BJ (cell line): ENCODE measurements around the gene BPI. TPM values are rescaled to one million over a fixed set of nuclear protein-coding genes. Genes with fewer than 3 reads are reported as not detected.
"Not testable (repeated sequence)": the region's sequence is repeated elsewhere in the genome, so short reads cannot be mapped to it uniquely, and the experiment has no call there.

Experiments
- CTCF ChIA-PET: fragments of 350-600 bp; formaldehyde crosslinking; extraction: SDS; loops from one replicate; lab custom pipeline; 2021; ENCODE audit warnings: antibody characterized with exemption, inconsistent platforms; lab: Yijun Ruan, JAX
- POLR2A ChIA-PET: fragments of 300-600 bp; sonication (Branson Sonifier 250); formaldehyde crosslinking; extraction: SDS; loops from one replicate; lab custom pipeline; 2021; ENCODE audit warnings: antibody characterized with exemption; lab: Charles Lee
- DNase-seq: peaks from one replicate; pipeline ENCODE4 v3.0.0-alpha.2; 2011; ENCODE audit warnings: low read depth
- H3K27me3 ChIP-seq: 2 replicates; pipeline ENCODE4 v1.6.0; 2011; ENCODE audit warnings: low read length; ENCODE audit not compliant: control insufficient read depth, insufficient read depth
- H3K36me3 ChIP-seq: 2 replicates; pipeline ENCODE4 v1.5.1; 2011; ENCODE audit warnings: low read length; ENCODE audit not compliant: control insufficient read depth, insufficient read depth
- H3K4me3 ChIP-seq: 2 replicates; pipeline ENCODE4 v1.5.1; 2011; ENCODE audit warnings: low read depth, mild to moderate bottlenecking, control low read depth, low read length
- CTCF ChIP-seq: IDR thresholded peaks from 2 replicates; pipeline ENCODE4 v1.5.1; 2011; ENCODE audit warnings: low read depth, mild to moderate bottlenecking, control low read depth, inconsistent platforms, low read length, moderate library complexity; ENCODE audit not compliant: insufficient read depth
- polyA plus RNA-seq: library from polyadenylated mRNA; depleted of rRNA; stranded (reverse); fragments of >200 nt; gene quantifications from 2 replicates; pipeline ENCODE4 v1.2.3, GENCODE V29; 2011

BPI gene
- polyA plus RNA-seq, 1 experiment, result 1.1 TPM

- Histone ChIP-seq H3K36me3 (no peaks in the 10 kb centered on the region), H3K27me3 (no peaks in the 10 kb centered on the region), H3K4me3 (no peak overlapping the region)
- no peak for DNase-seq
- ChIA-PET POLR2A (no interaction called here), CTCF (interaction anchor here (1.0 kb wide), 1 partner anchor 48 kb away, joined by 3 read pairs; no protein-coding TSS in a partner anchor)
- no peak for TF ChIP-seq CTCF
Measured at GRCh38 chr20:38277285-38277684, 26.7 kb upstream of the BPI start.

- no peaks in the 10 kb centered on the region for H3K27me3 ChIP-seq
- ChIA-PET CTCF (interaction anchor here (0.8 to 1.6 kb wide), 2 partner anchors 9 to 53 kb away, joined by 3 to 5 read pairs; no protein-coding TSS in a partner anchor), POLR2A (no interaction called here)
- no peak for DNase-seq
- no peak overlapping the region for H3K4me3 ChIP-seq
- no peak for TF ChIP-seq CTCF
- no peaks in the 10 kb centered on the region for H3K36me3 ChIP-seq
Measured at GRCh38 chr20:38277691-38278090, 26.3 kb upstream of the BPI start.

GRCh38 chr20:38278131-38278530 is 25.8 kb upstream of the BPI start:
- no peak for TF ChIP-seq CTCF
- ChIA-PET POLR2A (no interaction called here), CTCF (interaction anchor here (0.8 to 1.7 kb wide), 4 partner anchors 9 to 57 kb away, joined by 3 to 7 read pairs (median 4); no protein-coding TSS in a partner anchor)
- Histone ChIP-seq H3K4me3 (no peak overlapping the region), H3K27me3 (no peaks in the 10 kb centered on the region), H3K36me3 (no peaks in the 10 kb centered on the region)
- no peak for DNase-seq

- no peak overlapping the region for H3K4me3 ChIP-seq
- ChIA-PET POLR2A (no interaction called here), CTCF (interaction anchor here (0.8 to 1.7 kb wide), 4 partner anchors 8 to 58 kb away, joined by 3 to 7 read pairs (median 5); no protein-coding TSS in a partner anchor)
- DNase-seq, result no peak
- no peak for TF ChIP-seq CTCF
- no peaks in the 10 kb centered on the region for H3K27me3 ChIP-seq
- H3K36me3 ChIP-seq, result no peaks in the 10 kb centered on the region
Measured at GRCh38 chr20:38278763-38279162, 25.2 kb upstream of the BPI start.

- H3K36me3 ChIP-seq, DNase-seq, H3K4me3 ChIP-seq, POLR2A ChIA-PET, H3K27me3 ChIP-seq: not testable (repeated sequence)
- CTCF ChIA-PET, result interaction anchor here (1.1 kb wide), 1 partner anchor 11 kb away, joined by 6 read pairs; no protein-coding TSS in a partner anchor
Measured at GRCh38 chr20:38281176-38281915, 22.6 kb upstream of the BPI start.
